DOHH2 (cell line): ENCODE results near the gene CCDC89.

Experiments used
- H3F3A ChIP-seq: fragments of 200-600 bp; sonication (generic), shearing (Covaris generic); 2 replicates; pipeline ENCODE4 v1.6.0; 2016; ENCODE audit warnings: antibody characterized with exemption, mild to moderate bottlenecking; ENCODE audit not compliant: control insufficient read depth, insufficient read depth
- H3K27ac ChIP-seq: fragments of 200-600 bp; sonication (generic); 2 replicates; pipeline ENCODE4 v1.5.1; 2014; ENCODE audit warnings: low read depth, mild to moderate bottlenecking, low read length, moderate library complexity
- H3K27me3 ChIP-seq: fragments of 200-600 bp; sonication (generic); 2 replicates; pipeline ENCODE4 v1.6.1; 2014; ENCODE audit warnings: mild to moderate bottlenecking, low read length, mixed read lengths; ENCODE audit not compliant: control insufficient read depth
- H3K36me3 ChIP-seq: fragments of 200-600 bp; sonication (generic); 2 replicates; pipeline ENCODE4 v1.6.1; 2014; ENCODE audit warnings: mild to moderate bottlenecking, low read length, moderate library complexity, mixed read lengths; ENCODE audit not compliant: control insufficient read depth
- H3K4me1 ChIP-seq: fragments of 200-600 bp; sonication (generic); 2 replicates; pipeline ENCODE4 v1.6.1; 2014; ENCODE audit warnings: mild to moderate bottlenecking, low read length, mixed read lengths; ENCODE audit not compliant: control insufficient read depth
- H3K4me2 ChIP-seq: fragments of 200-600 bp; sonication (generic); 2 replicates; pipeline ENCODE4 v1.6.0; 2014; ENCODE audit warnings: mild to moderate bottlenecking, low read length, moderate library complexity
- H3K4me3 ChIP-seq: fragments of 200-600 bp; sonication (generic); 2 replicates; pipeline ENCODE4 v1.5.1; 2014; ENCODE audit warnings: mild to moderate bottlenecking, low read length, mixed read lengths
- H3K79me2 ChIP-seq: fragments of 200-600 bp; sonication (generic); 2 replicates; pipeline ENCODE4 v1.6.1; 2014; ENCODE audit warnings: mild to moderate bottlenecking, low read length, mixed read lengths; ENCODE audit not compliant: control insufficient read depth
- H3K9me2 ChIP-seq: fragments of 200-600 bp; sonication (generic); replicated peaks from 2 replicates; pipeline ENCODE4 v1.6.1; 2014; ENCODE audit warnings: mild to moderate bottlenecking, low read length, mixed read lengths; ENCODE audit not compliant: control insufficient read depth
- H3K9me3 ChIP-seq: fragments of 200-600 bp; sonication (generic); 2 replicates; pipeline ENCODE4 v1.6.1; 2014; ENCODE audit warnings: antibody characterized with exemption, low read length, mixed read lengths; ENCODE audit not compliant: control insufficient read depth, insufficient read depth
- H4K20me1 ChIP-seq: fragments of 200-600 bp; sonication (generic); 2 replicates; pipeline ENCODE4 v1.6.0; 2014; ENCODE audit warnings: low read depth, mild to moderate bottlenecking, antibody characterized with exemption, low read length, moderate library complexity; ENCODE audit not compliant: control insufficient read depth, insufficient read depth
- EZH2phosphoT487 ChIP-seq: fragments of 200-600 bp; sonication (generic); IDR thresholded peaks from 2 replicates; pipeline ENCODE4 v1.6.1; 2017; ENCODE audit warnings: borderline replicate concordance, mild to moderate bottlenecking, antibody characterized with exemption, low read length, moderate library complexity, mixed read lengths
- TF ChIP-seq, protein P1 (sequence below): fragments of 200-600 bp; sonication (generic); IDR thresholded peaks from one replicate; pipeline ENCODE4 v1.5.1; 2014; ENCODE audit warnings: antibody characterized with exemption, mild to moderate bottlenecking, low read depth, low read length; ENCODE audit not compliant: poor library complexity, severe bottlenecking

The CCDC89 gene

DNA sequence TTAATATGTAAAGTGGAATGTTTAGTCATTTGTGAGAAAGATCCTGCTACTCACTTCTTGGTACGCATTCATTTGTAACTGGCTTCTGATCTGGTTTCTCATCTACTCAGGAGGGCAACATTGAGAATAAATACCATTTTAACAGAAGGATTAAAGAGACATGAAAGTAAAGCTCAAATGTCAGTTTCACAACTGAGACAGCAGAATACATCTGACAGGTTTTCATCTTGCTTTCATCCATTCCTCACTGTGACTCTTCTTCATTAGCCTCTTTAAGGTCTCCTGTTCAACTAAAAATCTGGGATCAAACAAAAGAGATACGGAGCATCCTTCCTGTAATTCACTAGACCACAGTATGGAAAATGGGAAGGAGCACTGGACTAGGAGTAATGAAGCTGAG, 31.4 kb upstream of the CCDC89 start:
- Histone ChIP-seq H3K27me3 (peaks cover 4% of the 10 kb centered on the region; the same call in 1 of the 2 replicates), H4K20me1 (no peaks in the 10 kb centered on the region), H3K4me3 (no peak overlapping the region), H3K27ac (no peak overlapping the region), H3F3A (no peaks in the 10 kb centered on the region), H3K79me2 (no peaks in the 10 kb centered on the region), H3K9me3 (no peaks in the 10 kb centered on the region), H3K9me2 (no peaks in the 10 kb centered on the region), H3K4me2 (no peak overlapping the region), H3K4me1 (no peaks in the 10 kb centered on the region), H3K36me3 (no peaks in the 10 kb centered on the region)
- TF ChIP-seq, protein P1, sequence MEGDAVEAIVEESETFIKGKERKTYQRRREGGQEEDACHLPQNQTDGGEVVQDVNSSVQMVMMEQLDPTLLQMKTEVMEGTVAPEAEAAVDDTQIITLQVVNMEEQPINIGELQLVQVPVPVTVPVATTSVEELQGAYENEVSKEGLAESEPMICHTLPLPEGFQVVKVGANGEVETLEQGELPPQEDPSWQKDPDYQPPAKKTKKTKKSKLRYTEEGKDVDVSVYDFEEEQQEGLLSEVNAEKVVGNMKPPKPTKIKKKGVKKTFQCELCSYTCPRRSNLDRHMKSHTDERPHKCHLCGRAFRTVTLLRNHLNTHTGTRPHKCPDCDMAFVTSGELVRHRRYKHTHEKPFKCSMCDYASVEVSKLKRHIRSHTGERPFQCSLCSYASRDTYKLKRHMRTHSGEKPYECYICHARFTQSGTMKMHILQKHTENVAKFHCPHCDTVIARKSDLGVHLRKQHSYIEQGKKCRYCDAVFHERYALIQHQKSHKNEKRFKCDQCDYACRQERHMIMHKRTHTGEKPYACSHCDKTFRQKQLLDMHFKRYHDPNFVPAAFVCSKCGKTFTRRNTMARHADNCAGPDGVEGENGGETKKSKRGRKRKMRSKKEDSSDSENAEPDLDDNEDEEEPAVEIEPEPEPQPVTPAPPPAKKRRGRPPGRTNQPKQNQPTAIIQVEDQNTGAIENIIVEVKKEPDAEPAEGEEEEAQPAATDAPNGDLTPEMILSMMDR: no peak
- TF ChIP-seq EZH2phosphoT487: no peak

DNA sequence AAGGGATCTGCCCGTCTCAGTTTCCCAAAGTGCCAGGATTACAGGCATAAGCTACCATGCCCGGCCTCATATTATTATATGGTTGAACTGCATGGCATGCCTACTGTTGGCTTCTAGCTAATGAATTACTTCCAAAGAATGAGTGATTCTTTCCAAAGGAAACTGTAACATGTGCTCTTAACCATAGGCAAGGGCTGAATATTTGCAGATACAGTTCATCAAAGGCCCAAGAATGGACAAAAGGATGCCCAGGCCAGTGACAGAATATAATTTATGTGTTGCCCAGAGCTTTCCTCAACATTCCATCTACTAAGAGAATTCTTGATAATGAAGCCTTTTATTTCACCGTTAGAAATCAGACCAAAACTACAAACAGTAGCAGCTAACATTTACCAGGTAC, 27.0 kb upstream of the CCDC89 start:
- no peak overlapping the region for H3K4me3 ChIP-seq
- no peaks in the 10 kb centered on the region for H4K20me1 ChIP-seq
- H3K27ac ChIP-seq: no peak overlapping the region
- peaks cover 4% of the 10 kb centered on the region; the same call in 1 of the 2 replicates for H3K27me3 ChIP-seq
- no peaks in the 10 kb centered on the region for H3K79me2 ChIP-seq
- no peak overlapping the region for H3K4me2 ChIP-seq
- H3F3A ChIP-seq: no peaks in the 10 kb centered on the region
- no peaks in the 10 kb centered on the region for H3K36me3 ChIP-seq
- TF ChIP-seq, protein P1: no peak
- no peaks in the 10 kb centered on the region for H3K9me2 ChIP-seq
- H3K9me3 ChIP-seq: no peaks in the 10 kb centered on the region
- no peaks in the 10 kb centered on the region for H3K4me1 ChIP-seq

DNA sequence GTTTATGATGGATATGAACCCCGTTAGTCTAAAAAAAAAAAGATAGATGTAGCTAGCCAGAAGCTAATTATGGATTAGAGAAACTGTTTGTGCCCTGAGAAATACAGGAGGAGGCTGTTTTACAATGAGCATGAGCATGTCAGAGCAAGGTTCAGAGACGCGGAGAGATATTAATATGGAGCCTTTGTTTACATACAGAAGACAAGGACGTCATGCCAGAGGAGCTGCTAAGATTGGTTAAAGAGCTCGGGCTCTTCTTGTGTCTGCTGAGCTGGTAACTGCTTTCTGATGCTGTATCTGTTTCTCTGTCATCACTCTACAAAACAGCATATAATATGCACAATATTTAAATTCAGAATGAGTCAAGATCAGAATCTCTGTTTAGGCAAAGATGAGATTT, 24.9 kb upstream of the CCDC89 start:
- Histone ChIP-seq H3K27ac (no peak overlapping the region), H3K27me3 (peaks cover 7% of the 10 kb centered on the region; the same call in 1 of the 2 replicates), H3K36me3 (no peaks in the 10 kb centered on the region), H3K4me3 (no peak overlapping the region), H3F3A (no peaks in the 10 kb centered on the region), H3K79me2 (no peaks in the 10 kb centered on the region), H3K9me3 (no peaks in the 10 kb centered on the region), H4K20me1 (no peaks in the 10 kb centered on the region), H3K4me1 (no peaks in the 10 kb centered on the region), H3K4me2 (no peak overlapping the region), H3K9me2 (no peaks in the 10 kb centered on the region)
- TF ChIP-seq, protein P1: no peak
